Measurements from ENCODE around the gene OMA1.

DNA sequence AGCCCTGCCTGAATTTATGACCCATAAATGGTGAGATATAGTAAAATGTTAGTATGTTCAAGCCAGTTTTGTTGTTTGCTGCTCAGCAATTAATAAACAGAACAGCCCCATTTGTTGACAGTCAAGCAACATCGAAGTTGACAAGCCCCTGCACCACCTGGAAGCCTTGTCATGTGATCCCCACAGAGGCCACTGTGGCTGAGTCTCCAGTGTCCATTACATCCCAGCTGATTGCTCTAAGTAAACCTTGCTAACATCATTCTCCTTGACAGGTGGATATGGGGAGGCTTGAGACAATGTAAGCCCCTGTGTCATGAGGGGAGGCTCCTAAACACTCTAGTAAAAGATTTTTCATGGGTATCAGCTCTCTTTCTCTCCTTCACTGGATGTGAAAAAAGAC lies 48.0 kb upstream of the OMA1 start:
- TF ChIP-seq, protein P1, sequence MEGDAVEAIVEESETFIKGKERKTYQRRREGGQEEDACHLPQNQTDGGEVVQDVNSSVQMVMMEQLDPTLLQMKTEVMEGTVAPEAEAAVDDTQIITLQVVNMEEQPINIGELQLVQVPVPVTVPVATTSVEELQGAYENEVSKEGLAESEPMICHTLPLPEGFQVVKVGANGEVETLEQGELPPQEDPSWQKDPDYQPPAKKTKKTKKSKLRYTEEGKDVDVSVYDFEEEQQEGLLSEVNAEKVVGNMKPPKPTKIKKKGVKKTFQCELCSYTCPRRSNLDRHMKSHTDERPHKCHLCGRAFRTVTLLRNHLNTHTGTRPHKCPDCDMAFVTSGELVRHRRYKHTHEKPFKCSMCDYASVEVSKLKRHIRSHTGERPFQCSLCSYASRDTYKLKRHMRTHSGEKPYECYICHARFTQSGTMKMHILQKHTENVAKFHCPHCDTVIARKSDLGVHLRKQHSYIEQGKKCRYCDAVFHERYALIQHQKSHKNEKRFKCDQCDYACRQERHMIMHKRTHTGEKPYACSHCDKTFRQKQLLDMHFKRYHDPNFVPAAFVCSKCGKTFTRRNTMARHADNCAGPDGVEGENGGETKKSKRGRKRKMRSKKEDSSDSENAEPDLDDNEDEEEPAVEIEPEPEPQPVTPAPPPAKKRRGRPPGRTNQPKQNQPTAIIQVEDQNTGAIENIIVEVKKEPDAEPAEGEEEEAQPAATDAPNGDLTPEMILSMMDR (IDR thresholded peaks at IDR 0.05 in 2 of 3, conservative IDR thresholded peaks at IDR 0.05 in 1 of 3; ENCODE audit: control insufficient read depth in 2 of 3, extremely low read depth in 1 of 3, insufficient read depth in 1 of 3, low read depth in 3 of 3, low read length in 3 of 3): no peak
- TF ChIP-seq YY1 (IDR thresholded peaks at IDR 0.05; ENCODE audit: low read depth, low read length) (no peak), CEBPB (IDR thresholded peaks at IDR 0.05; ENCODE audit: borderline replicate concordance in 1 of 2, low read depth in 2 of 2, low read length in 2 of 2) (no peak), POLR2AphosphoS5 (IDR thresholded peaks at IDR 0.05; ENCODE audit: low read length) (no peak), EZH2 (IDR thresholded peaks at IDR 0.05; ENCODE audit: borderline replicate concordance, control insufficient read depth, low read depth, low read length) (no peak), POU2F2 (IDR thresholded peaks at IDR 0.05; ENCODE audit: borderline replicate concordance, low read depth, low read length) (no peak)
- TF ChIP-seq, protein P2, sequence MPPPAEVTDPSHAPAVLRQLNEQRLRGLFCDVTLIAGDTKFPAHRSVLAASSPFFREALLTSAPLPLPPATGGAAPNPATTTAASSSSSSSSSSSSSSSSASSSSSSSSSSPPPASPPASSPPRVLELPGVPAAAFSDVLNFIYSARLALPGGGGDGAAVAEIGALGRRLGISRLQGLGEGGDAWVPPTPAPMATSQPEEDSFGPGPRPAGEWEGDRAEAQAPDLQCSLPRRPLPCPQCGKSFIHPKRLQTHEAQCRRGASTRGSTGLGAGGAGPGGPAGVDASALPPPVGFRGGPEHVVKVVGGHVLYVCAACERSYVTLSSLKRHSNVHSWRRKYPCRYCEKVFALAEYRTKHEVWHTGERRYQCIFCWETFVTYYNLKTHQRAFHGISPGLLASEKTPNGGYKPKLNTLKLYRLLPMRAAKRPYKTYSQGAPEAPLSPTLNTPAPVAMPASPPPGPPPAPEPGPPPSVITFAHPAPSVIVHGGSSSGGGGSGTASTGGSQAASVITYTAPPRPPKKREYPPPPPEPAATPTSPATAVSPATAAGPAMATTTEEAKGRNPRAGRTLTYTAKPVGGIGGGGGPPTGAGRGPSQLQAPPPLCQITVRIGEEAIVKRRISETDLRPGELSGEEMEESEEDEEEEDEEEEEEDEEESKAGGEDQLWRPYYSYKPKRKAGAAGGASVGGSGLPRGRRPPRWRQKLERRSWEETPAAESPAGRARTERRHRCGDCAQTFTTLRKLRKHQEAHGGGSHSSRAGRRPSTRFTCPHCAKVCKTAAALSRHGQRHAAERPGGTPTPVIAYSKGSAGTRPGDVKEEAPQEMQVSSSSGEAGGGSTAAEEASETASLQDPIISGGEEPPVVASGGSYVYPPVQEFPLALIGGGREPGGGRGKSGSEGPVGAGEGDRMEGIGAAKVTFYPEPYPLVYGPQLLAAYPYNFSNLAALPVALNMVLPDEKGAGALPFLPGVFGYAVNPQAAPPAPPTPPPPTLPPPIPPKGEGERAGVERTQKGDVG (CRISPR knock-in tag; IDR thresholded peaks at IDR 0.05): no peak
- TF ChIP-seq, protein P3, sequence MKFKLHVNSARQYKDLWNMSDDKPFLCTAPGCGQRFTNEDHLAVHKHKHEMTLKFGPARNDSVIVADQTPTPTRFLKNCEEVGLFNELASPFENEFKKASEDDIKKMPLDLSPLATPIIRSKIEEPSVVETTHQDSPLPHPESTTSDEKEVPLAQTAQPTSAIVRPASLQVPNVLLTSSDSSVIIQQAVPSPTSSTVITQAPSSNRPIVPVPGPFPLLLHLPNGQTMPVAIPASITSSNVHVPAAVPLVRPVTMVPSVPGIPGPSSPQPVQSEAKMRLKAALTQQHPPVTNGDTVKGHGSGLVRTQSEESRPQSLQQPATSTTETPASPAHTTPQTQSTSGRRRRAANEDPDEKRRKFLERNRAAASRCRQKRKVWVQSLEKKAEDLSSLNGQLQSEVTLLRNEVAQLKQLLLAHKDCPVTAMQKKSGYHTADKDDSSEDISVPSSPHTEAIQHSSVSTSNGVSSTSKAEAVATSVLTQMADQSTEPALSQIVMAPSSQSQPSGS (IDR thresholded peaks at IDR 0.05; ENCODE audit: low read length): no peak
- TF ChIP-seq, protein P4, sequence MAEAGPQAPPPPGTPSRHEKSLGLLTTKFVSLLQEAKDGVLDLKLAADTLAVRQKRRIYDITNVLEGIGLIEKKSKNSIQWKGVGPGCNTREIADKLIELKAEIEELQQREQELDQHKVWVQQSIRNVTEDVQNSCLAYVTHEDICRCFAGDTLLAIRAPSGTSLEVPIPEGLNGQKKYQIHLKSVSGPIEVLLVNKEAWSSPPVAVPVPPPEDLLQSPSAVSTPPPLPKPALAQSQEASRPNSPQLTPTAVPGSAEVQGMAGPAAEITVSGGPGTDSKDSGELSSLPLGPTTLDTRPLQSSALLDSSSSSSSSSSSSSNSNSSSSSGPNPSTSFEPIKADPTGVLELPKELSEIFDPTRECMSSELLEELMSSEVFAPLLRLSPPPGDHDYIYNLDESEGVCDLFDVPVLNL (IDR thresholded peaks at IDR 0.05; ENCODE audit: low read depth, low read length): no peak
- TF ChIP-seq, protein P5, sequence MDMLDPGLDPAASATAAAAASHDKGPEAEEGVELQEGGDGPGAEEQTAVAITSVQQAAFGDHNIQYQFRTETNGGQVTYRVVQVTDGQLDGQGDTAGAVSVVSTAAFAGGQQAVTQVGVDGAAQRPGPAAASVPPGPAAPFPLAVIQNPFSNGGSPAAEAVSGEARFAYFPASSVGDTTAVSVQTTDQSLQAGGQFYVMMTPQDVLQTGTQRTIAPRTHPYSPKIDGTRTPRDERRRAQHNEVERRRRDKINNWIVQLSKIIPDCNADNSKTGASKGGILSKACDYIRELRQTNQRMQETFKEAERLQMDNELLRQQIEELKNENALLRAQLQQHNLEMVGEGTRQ (IDR thresholded peaks at IDR 0.05; ENCODE audit: borderline replicate concordance, low read depth, low read length): no peak

All from GM12878 (cell line).